Effector memory CD4-positive, alpha-beta T cell (primary cell): ENCODE results near the gene ELF1.
"Not testable (repeated sequence)": the region's sequence is repeated elsewhere in the genome, so short reads cannot be mapped to it uniquely, and the experiment has no call there.

Experiments
- DNase-seq, 3 donors: peaks; one replicate each; pipeline ENCODE4 v3.0.0-alpha.2; 2020
- H3K27ac ChIP-seq: 2 replicates; pipeline ENCODE4 v1.7.0; 2013; ENCODE audit warnings: mild to moderate bottlenecking, low read length, moderate library complexity; ENCODE audit not compliant: insufficient read depth, poor library complexity, severe bottlenecking
- H3K27me3 ChIP-seq: replicated peaks from 2 replicates; pipeline ENCODE4 v1.7.0; 2013; ENCODE audit warnings: mild to moderate bottlenecking, low read length; ENCODE audit not compliant: insufficient read depth, control insufficient read depth, poor library complexity, severe bottlenecking
- H3K36me3 ChIP-seq: 2 replicates; pipeline ENCODE4 v1.7.0; 2013; ENCODE audit warnings: mild to moderate bottlenecking, low read length, moderate library complexity; ENCODE audit not compliant: control insufficient read depth, insufficient read depth
- H3K4me1 ChIP-seq: 2 replicates; pipeline ENCODE4 v1.7.0; 2013; ENCODE audit warnings: low read length, mild to moderate bottlenecking; ENCODE audit not compliant: control insufficient read depth, insufficient read depth, poor library complexity, severe bottlenecking
- H3K4me3 ChIP-seq: 2 replicates; pipeline ENCODE4 v1.7.0; 2013; ENCODE audit warnings: low read length, low read depth, mild to moderate bottlenecking; ENCODE audit not compliant: insufficient read depth, poor library complexity, severe bottlenecking
- H3K9me3 ChIP-seq: 2 replicates; pipeline ENCODE4 v1.7.0; 2013; ENCODE audit warnings: mild to moderate bottlenecking, low read length, moderate library complexity; ENCODE audit not compliant: control insufficient read depth

The ELF1 gene

DNA sequence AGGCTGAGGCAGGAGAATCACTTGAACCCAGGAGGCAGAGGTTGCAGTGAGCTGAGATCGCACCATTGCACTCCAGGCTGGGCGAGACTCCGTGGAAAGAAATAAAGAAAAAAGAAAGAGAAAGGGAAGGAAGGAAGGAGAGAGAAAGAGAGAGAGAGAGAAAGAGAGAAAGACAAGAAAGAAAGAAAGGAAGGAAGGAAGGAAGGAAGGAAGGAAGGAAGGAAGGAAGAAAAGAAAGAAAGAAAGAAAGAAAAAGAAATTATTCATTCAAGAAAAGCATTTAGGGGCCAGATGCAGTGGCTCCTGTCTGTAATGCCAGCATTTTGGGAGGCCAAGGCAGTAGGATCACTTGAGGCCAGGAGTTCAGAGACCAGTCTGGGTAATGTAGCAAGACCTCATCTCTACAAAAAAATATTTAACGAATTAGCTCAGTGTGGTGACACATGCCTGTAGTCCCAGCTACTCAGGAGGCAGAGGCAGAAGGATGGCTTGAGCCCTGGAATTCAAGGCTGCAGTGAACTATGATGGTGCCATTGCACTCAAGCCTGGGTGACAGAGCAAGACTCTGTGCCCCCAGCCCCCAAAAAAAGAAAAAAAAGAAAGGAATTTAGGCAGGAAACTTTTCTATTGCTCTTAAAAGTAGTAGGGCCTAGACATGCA, 109.4 kb downstream of the ELF1 start:
- H3K9me3 ChIP-seq, H3K27me3 ChIP-seq, H3K4me3 ChIP-seq, H3K36me3 ChIP-seq, H3K4me1 ChIP-seq, H3K27ac ChIP-seq, DNase-seq: not testable (repeated sequence)

DNA sequence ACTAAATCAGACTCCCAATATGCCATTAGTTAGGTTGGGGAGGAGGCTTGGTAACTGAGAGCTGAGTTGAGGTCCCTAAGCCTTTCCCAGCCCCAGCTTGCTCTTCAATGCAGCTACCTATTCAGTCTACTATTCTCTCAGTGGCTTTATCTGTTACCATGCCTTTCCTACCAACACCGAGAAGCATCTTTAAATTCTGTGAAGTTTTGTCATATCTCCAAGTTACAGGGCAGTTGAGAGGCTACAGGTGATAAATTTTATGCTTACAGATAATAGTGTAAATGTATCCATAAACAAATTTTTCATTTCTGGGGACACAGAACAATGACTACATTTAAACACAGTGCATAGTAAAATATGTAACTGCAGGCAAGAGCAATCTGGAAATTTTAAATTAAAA, 110.6 kb downstream of the ELF1 start:
- Histone ChIP-seq H3K36me3 (no peaks in the 10 kb centered on the region), H3K9me3 (no peaks in the 10 kb centered on the region), H3K4me3 (no peak overlapping the region), H3K27ac (no peak overlapping the region), H3K27me3 (no peaks in the 10 kb centered on the region), H3K4me1 (no peaks in the 10 kb centered on the region)
- no peak for DNase-seq

DNA sequence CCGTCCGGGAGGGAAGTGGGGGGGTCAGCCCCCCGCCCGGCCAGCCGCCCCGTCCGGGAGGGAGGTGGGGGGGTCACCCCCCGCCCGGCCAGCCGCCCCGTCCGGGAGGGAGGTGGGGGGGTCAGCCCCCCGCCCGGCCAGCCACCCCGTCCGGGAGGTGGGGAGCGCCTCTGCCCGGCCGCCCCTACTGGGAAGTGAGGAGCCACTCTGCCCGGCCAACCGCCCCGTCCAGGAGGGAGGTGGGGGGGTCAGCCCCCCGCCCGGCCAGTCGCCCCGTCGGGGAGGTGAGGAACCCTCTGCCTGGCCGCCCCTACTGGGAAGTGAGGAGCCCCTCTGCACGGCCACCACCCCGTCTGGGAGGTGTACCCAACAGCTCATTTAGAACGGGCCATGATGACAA, 118.1 kb downstream of the ELF1 start:
- H3K9me3 ChIP-seq, H3K4me3 ChIP-seq, H3K4me1 ChIP-seq, DNase-seq, H3K27me3 ChIP-seq, H3K27ac ChIP-seq, H3K36me3 ChIP-seq: not testable (repeated sequence)

DNA sequence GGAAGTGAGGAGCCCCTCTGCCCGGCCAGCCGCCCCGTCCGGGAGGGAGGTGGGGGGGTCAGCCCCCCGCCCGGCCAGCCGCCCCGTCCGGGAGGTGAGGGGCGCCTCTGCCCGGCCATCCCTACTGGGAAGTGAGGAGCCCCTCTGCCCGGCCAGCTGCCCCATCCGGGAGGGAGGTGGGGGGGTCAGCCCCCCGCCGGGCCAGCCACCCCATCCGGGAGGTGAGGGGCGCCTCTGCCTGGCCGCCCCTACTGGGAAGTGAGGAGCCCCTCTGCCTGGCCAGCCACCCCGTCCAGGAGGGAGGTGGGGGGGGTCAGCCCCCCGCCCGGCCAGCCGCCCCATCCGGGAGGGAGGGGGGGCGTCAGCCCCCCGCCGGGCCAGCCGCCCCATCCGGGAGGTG, 118.5 kb downstream of the ELF1 start:
- DNase-seq, H3K4me3 ChIP-seq, H3K9me3 ChIP-seq, H3K27ac ChIP-seq, H3K36me3 ChIP-seq, H3K27me3 ChIP-seq, H3K4me1 ChIP-seq: not testable (repeated sequence)

DNA sequence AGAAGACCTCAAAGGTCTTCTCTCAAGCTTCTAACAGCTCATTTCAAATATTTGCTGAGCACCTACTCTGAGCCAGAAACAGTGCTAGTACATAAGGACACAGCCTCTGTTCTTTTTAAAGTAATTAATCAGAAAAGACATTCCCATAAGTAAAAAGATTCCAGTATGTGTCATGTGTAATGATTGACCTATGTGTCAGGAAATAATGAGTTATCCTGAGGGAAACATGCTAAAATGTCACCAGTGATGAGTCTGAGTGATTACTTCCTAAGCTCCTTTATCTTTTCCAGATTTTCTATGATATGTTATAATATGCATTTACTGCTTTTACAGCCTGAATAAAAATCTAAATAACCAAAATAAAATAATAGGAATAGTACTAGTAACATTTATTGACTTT, 122.1 kb downstream of the ELF1 start:
- Histone ChIP-seq H3K4me1 (no peaks in the 10 kb centered on the region), H3K9me3 (no peaks in the 10 kb centered on the region), H3K27me3 (no peaks in the 10 kb centered on the region), H3K4me3 (no peak overlapping the region), H3K36me3 (no peaks in the 10 kb centered on the region), H3K27ac (no peak overlapping the region)
- no peak for DNase-seq

DNA sequence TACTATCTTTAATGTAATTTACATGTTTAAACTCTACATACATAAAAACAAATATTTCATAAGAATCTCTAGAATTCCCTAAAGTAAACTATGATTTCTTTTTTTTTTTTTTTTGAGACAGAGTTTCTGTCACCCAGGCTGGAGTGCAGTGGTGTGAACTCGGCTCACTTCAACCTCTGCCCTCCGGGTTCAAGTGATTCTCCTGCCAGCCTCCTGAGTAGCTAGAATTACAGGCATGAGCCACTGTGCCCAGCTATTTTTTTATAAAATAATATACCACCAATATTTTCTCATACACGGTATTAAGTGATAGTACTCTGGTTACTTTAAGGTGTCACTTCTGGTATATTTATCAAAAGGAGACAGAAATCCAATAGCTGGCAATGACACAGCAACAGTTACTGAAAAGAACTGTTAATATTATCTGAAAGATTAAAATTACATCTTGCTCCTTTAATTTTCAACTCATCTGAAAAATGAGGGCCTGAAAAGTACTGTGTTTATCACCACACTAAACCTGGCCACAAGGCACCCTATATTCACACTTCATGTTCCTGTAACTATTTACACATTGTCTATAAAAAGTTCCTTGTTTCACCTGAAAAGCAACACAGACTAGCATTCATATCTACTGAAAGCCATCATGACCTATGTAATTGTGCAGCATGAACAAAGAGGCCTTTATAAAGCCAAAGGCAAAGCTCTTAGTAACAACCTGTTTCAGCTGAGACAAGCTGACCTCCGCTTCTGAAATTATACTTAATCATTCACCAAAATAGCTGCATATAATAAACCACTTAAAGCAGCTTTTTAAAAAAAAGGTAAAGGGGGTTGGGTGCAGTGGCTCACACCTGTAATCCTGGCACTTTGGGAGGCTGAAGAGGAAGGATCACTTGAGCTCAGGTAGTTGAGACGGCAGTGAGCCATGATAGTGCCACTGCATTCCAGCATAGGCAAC, 123.6 kb downstream of the ELF1 start:
- H3K36me3 ChIP-seq, result no peaks in the 10 kb centered on the region
- H3K4me1 ChIP-seq, result no peaks in the 10 kb centered on the region
- no peaks in the 10 kb centered on the region for H3K27me3 ChIP-seq
- no peak overlapping the region for H3K27ac ChIP-seq
- H3K9me3 ChIP-seq, result no peaks in the 10 kb centered on the region
- H3K4me3 ChIP-seq, result no peak overlapping the region
- no peak for DNase-seq

DNA sequence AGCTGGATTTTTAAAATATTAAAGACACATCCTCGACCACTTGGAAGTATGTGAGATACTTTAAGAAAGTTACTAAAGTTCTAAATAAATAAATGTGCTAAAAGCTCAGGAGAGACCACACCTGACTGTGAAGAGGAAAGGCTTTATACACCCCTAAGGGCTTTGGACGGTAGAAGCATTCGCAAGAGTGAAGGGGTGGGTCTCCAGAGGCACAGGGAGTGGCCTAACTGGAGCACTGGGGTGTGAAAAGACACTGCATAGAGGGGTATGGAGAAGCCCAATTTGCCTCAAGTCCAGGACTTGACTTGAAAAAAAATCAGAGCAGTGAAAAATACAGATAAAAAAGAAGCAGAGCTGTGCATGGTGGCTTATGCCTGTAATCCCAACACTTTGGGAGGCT, 125.5 kb downstream of the ELF1 start:
- H3K36me3 ChIP-seq, H3K9me3 ChIP-seq, DNase-seq, H3K4me1 ChIP-seq, H3K27ac ChIP-seq, H3K4me3 ChIP-seq, H3K27me3 ChIP-seq: not testable (repeated sequence)

DNA sequence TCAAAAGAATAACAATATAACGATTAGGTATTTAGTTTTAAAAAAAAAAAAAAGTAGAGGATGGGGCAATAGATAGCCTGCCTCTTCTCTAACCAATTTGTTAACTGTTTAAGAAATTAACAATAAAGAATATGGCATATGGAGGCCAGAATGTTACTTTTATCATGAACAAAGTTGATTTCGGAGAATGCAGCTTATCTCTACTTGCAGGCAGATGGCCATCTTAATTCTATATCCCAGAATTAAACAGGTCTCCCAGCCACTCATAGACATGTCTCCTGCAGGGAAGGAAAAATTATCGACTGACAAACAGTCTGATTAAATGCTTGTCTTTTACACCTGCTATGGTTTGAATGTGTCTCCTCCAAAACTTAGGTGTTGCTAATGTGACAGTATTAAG, 133.1 kb downstream of the ELF1 start:
- Histone ChIP-seq H3K9me3 (no peaks in the 10 kb centered on the region), H3K27ac (no peak overlapping the region), H3K4me3 (no peak overlapping the region), H3K4me1 (no peaks in the 10 kb centered on the region), H3K36me3 (no peaks in the 10 kb centered on the region), H3K27me3 (no peaks in the 10 kb centered on the region)
- DNase-seq, result no peak

DNA sequence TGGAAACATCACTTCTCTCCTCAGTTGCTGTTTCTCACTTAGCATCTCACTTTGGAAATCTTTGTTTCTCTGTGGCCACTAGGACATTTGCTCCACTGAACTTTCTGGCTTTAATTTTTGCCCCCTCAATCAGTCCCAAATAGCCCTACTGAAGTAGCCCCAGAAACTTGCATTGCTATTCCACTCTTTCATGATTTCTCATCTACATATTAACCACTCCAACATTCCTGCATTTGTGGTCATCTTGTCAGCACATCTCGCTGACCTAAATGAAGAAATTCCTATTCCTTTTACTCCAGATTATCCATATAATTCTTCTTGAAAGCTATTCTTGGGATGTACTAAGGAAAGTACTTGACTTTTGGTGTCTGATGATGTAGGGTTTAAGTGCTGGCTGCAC, 134.9 kb downstream of the ELF1 start:
- DNase-seq, H3K27ac ChIP-seq, H3K4me1 ChIP-seq, H3K4me3 ChIP-seq, H3K9me3 ChIP-seq, H3K27me3 ChIP-seq, H3K36me3 ChIP-seq: not testable (repeated sequence)
